ENCODE measurements around the gene TYW1.
"Not testable (repeated sequence)": the region's sequence is repeated elsewhere in the genome, so short reads cannot be mapped to it uniquely, and the experiment has no call there.

Gene TYW1

GRCh38 chr7:66994691-66995049 is 2.0 kb upstream of the TYW1 start:
- POLR2A ChIA-PET: interaction anchor here (0.6 to 1.7 kb wide), 5 partner anchors 8 to 254 kb away, joined by 3 to 12 read pairs (median 5); partner anchors contain the start of gene RABGEF1
- Histone ChIP-seq H3K36me3 (ENCODE audit: control insufficient read depth in 2 of 2, insufficient read depth in 1 of 2, low read length in 2 of 2) (peaks cover 20 to 22% of the 10 kb centered on the region in 2 experiments), H3K27ac (ENCODE audit: extremely low read depth, low read depth, low read length) (peak overlapping the region; percentile 58; the same call in 1 of the 2 replicates), H3K4me3 (ENCODE audit: low read depth, low read length) (peak overlapping the region; percentile 73)
- H3K9me3 ChIP-seq (ENCODE audit: control insufficient read depth, insufficient read depth, low read depth, low read length); CTCF ChIA-PET; H3K4me1 ChIP-seq (ENCODE audit: control insufficient read depth, insufficient read depth, low read length): not testable (repeated sequence)
- TF ChIP-seq ZNF629 (tag by site-specific recombination; IDR thresholded peaks at IDR 0.05): peak; percentile 64
- TF ChIP-seq PATZ1 (tag by site-specific recombination; IDR thresholded peaks at IDR 0.05): peak; percentile 13; the same call in 1 of the 2 replicates
- TF ChIP-seq ZBTB48 (tag by site-specific recombination; IDR thresholded peaks at IDR 0.05): peak; percentile 55; the same call in 1 of the 2 replicates
- TF ChIP-seq ZEB2 (tag by site-specific recombination; IDR thresholded peaks at IDR 0.05): 0 out of 2 replicates have a peak, but pooled peaks have one; percentile 20
- peak; percentile 24; the same call in 1 of the 2 replicates for TF ChIP-seq KLF1 (tag by site-specific recombination; IDR thresholded peaks at IDR 0.05)
- peak; percentile 39; the same call in 1 of the 2 replicates for TF ChIP-seq ZBTB21 (tag by site-specific recombination; IDR thresholded peaks at IDR 0.05)
- TF ChIP-seq KLF8 (tag by site-specific recombination; IDR thresholded peaks at IDR 0.05): peak; percentile 36; the same call in 1 of the 2 replicates

DNA sequence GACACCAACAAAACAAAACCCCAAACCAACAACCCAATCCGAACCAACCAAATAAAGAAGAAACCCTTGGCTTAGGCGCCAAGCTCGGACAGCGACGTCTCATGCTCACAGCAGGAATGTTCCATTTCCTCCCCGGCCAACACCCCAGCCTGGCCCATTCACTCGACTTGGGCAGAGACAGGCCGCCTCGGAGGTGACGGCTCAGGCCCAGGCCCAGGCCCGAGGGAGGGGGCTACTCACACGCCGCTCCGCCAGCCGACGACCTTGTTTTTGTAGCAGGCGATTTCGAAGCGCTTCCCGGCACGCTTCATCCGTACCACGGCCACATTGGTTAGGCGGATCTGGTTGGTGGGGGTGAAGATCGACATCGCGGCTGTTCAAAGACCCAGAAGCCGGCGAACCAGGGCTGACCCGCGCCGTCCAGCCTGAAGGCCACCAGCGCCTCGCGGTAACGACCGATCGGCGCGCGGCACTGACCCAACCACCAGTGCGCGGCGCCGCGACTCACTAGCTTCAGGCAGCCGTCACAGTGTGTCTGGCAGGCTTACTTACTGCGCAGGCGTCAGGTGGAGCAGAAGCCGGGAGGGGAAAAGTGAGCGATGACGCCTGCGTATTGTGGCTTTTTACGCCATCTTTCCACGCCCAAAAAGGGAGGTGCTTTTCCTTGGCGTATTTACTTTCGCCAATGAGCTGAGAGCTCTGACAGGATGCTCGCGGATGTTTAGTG is 1.4 kb upstream of the TYW1 start, which contains the start of gene SBDS:
TSS of gene SBDS (minus strand) at position 537 of the 727 bp plus-strand sequence. CDS start at position 368, 169 bp downstream.
- Histone ChIP-seq H3K36me3 (ENCODE audit: control insufficient read depth in 2 of 2, insufficient read depth in 1 of 2, low read length in 2 of 2) (peaks cover 20 to 21% of the 10 kb centered on the region in 2 experiments), H3K27ac (ENCODE audit: extremely low read depth, low read depth, low read length) (peak within 1 kb of the TSS; percentile 58), H3K4me3 (ENCODE audit: low read depth, low read length) (peak within 1 kb of the TSS; percentile 73)
- H3K9me3 ChIP-seq (ENCODE audit: control insufficient read depth, insufficient read depth, low read depth, low read length); CTCF ChIA-PET; H3K4me1 ChIP-seq (ENCODE audit: control insufficient read depth, insufficient read depth, low read length): not testable (repeated sequence)
- TF ChIP-seq ZXDB (tag by site-specific recombination; IDR thresholded peaks at IDR 0.05): peak; percentile 24; the same call in 1 of the 2 replicates
- peak; percentile 85; the same call in 1 of the 2 replicates for TF ChIP-seq ZNF501 (tag by site-specific recombination; IDR thresholded peaks at IDR 0.05)
- peak; percentile 48; the same call in 1 of the 2 replicates for TF ChIP-seq ZNF843 (tag by site-specific recombination; IDR thresholded peaks at IDR 0.05)
- peak; percentile 89 for TF ChIP-seq ZBTB26 (tag by site-specific recombination; optimal IDR thresholded peaks at IDR 0.05)
- TF ChIP-seq ZNF391 (tag by site-specific recombination; IDR thresholded peaks at IDR 0.05; ENCODE audit: borderline replicate concordance, low read depth): peak; percentile 78; the same call in 1 of the 2 replicates
- 0 out of 2 replicates have a peak, but pooled peaks have one; percentile 43 for TF ChIP-seq ZNF2 (tag by site-specific recombination; IDR thresholded peaks at IDR 0.05)
- TF ChIP-seq SP3 (tag by site-specific recombination; IDR thresholded peaks at IDR 0.05): 0 out of 2 replicates have a peak, but pooled peaks have one; percentile 17
- TF ChIP-seq KLF8 (tag by site-specific recombination; IDR thresholded peaks at IDR 0.05): 0 out of 2 replicates have a peak, but pooled peaks have one; percentile 0
- TF ChIP-seq ZNF600 (tag by site-specific recombination; IDR thresholded peaks at IDR 0.05): peak; percentile 55; the same call in 1 of the 2 replicates
- peak; percentile 72 for TF ChIP-seq SP2 (tag by site-specific recombination; IDR thresholded peaks at IDR 0.05)
- peak; percentile 11; the same call in 1 of the 2 replicates for TF ChIP-seq ZNF341 (tag by site-specific recombination; IDR thresholded peaks at IDR 0.05; ENCODE audit: low read depth)
- peak; percentile 77 for TF ChIP-seq ZBTB17 (tag by site-specific recombination; IDR thresholded peaks at IDR 0.05)
- 0 out of 2 replicates have a peak, but pooled peaks have one; percentile 25 for TF ChIP-seq ZNF76 (tag by site-specific recombination; IDR thresholded peaks at IDR 0.05; ENCODE audit: borderline replicate concordance, low read depth)
- TF ChIP-seq, protein P1, sequence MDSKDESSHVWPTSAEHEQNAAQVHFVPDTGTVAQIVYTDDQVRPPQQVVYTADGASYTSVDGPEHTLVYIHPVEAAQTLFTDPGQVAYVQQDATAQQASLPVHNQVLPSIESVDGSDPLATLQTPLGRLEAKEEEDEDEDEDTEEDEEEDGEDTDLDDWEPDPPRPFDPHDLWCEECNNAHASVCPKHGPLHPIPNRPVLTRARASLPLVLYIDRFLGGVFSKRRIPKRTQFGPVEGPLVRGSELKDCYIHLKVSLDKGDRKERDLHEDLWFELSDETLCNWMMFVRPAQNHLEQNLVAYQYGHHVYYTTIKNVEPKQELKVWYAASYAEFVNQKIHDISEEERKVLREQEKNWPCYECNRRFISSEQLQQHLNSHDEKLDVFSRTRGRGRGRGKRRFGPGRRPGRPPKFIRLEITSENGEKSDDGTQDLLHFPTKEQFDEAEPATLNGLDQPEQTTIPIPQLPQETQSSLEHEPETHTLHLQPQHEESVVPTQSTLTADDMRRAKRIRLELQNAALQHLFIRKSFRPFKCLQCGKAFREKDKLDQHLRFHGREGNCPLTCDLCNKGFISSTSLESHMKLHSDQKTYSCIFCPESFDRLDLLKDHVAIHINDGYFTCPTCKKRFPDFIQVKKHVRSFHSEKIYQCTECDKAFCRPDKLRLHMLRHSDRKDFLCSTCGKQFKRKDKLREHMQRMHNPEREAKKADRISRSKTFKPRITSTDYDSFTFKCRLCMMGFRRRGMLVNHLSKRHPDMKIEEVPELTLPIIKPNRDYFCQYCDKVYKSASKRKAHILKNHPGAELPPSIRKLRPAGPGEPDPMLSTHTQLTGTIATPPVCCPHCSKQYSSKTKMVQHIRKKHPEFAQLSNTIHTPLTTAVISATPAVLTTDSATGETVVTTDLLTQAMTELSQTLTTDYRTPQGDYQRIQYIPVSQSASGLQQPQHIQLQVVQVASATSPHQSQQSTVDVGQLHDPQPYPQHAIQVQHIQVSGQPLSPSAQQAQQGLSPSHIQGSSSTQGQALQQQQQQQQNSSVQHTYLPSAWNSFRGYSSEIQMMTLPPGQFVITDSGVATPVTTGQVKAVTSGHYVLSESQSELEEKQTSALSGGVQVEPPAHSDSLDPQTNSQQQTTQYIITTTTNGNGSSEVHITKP (tag by site-specific recombination; IDR thresholded peaks at IDR 0.05): peak; percentile 73
- TF ChIP-seq REST (tag by site-specific recombination; IDR thresholded peaks at IDR 0.05): peak; percentile 55
- peak; percentile 86 for TF ChIP-seq ZNF335 (tag by site-specific recombination; conservative IDR thresholded peaks at IDR 0.05)
- POLR2A ChIA-PET: interaction anchor here (0.6 to 1.7 kb wide), 12 partner anchors 8 to 790 kb away, joined by 3 to 12 read pairs (median 5); partner anchors contain the start of genes RABGEF1, TMEM248 and TPST1

All from HEK293 (cell line).